Hypothalamus (tissue), 51 donors: ENCODE results near the gene KIRREL1.
A peak's percentile ranks its signal among the peaks of the same experiment; 100 is the strongest.

Source experiments
- DNase-seq, 51 donors: peaks; one replicate each; lab custom pipeline; 2025; lab: John Stamatoyannopoulos, UW

The KIRREL1 gene

GRCh38 chr1:157971769-157972168, 21.7 kb upstream of the KIRREL1 start:
- no peak for DNase-seq

GRCh38 chr1:157975228-157975950, 18.1 kb upstream of the KIRREL1 start:
- no peak for DNase-seq

- no peak for DNase-seq
These were observed 16.6 kb upstream of the KIRREL1 start for GRCh38 chr1:157976888-157977287.

GRCh38 chr1:157978586-157979403, 14.7 kb upstream of the KIRREL1 start:
- peak in 3 of 51 donors; percentile 2 to 11 (median 2) for DNase-seq

GRCh38 chr1:157982136-157982535, 11.3 kb upstream of the KIRREL1 start:
- no peak for DNase-seq

- no peak for DNase-seq
These were observed 9.7 kb upstream of the KIRREL1 start for GRCh38 chr1:157983787-157984186.

GRCh38 chr1:157984469-157984868, 9.0 kb upstream of the KIRREL1 start:
- peak in 1 of 51 donors; percentile 33 for DNase-seq

- no peak for DNase-seq
These were observed 8.0 kb upstream of the KIRREL1 start for GRCh38 chr1:157985473-157985872.

- no peak for DNase-seq
These were observed 5.4 kb upstream of the KIRREL1 start for GRCh38 chr1:157988002-157988401.

- DNase-seq: peak in 35 of 51 donors; percentile 10 to 74 (median 41)
These were observed 1.2 kb upstream of the KIRREL1 start for GRCh38 chr1:157992031-157992832.

- DNase-seq: no peak
These were observed 655 bp upstream of the KIRREL1 start for GRCh38 chr1:157992833-157993146.

GRCh38 chr1:157993918-157994605, 617 bp downstream of the KIRREL1 start:
- peak in 1 of 51 donors; percentile 43 for DNase-seq

- peak in 2 of 51 donors; percentile 12 to 44 for DNase-seq
These were observed 1.5 kb downstream of the KIRREL1 start for GRCh38 chr1:157994704-157995582.

- no peak for DNase-seq
These were observed 2.2 kb downstream of the KIRREL1 start for GRCh38 chr1:157995583-157996169.

- DNase-seq: no peak
These were observed 3.0 kb downstream of the KIRREL1 start for GRCh38 chr1:157996433-157996832.

- DNase-seq: no peak
These were observed 7.1 kb downstream of the KIRREL1 start for GRCh38 chr1:158000507-158000906.

- no peak for DNase-seq
These were observed 8.7 kb downstream of the KIRREL1 start for GRCh38 chr1:158002022-158002630.

- DNase-seq: no peak
These were observed 9.4 kb downstream of the KIRREL1 start for GRCh38 chr1:158002631-158003405.
